Heart left ventricle (tissue), 16 donors: Measurements from ENCODE around the gene PITPNM1. TPM values are rescaled to one million over a fixed set of nuclear protein-coding genes. Genes with fewer than 3 reads are reported as not detected.
A peak's percentile ranks its signal among the peaks of the same experiment; 100 is the strongest.

Source experiments
- ATAC-seq, 4 donors: fragments of 200-7000 bp; cut with Tn5 transposase; one replicate each; pipeline ENCODE4 v1.9.1; 2020 to 2022; ENCODE audit warnings: moderate library complexity in 4 of 4, mild to moderate bottlenecking in 3 of 4, moderate number of reproducible peaks in 1 of 4
- DNase-seq, 5 donors: peaks; one replicate each; pipeline ENCODE4 v3.0.0-alpha.2; 2020
- H3K27ac ChIP-seq, 12 donors: fragments of 200-600 bp; sonication (generic) in 4 of 12; one replicate each; pipeline versions ENCODE4 v1.5.0 to v1.8.0; 2016 to 2022; ENCODE audit warnings: mild to moderate bottlenecking in 2 of 12
- H3K27me3 ChIP-seq, 9 donors: fragments of 200-600 bp; sonication (generic) in 2 of 9; one replicate each; pipeline versions ENCODE4 v1.5.1 to v1.8.0; 2016 to 2022; ENCODE audit warnings: mild to moderate bottlenecking in 3 of 9
- H3K36me3 ChIP-seq, 9 donors: fragments of 200-600 bp; sonication (generic) in 2 of 9; one replicate each; pipeline versions ENCODE4 v1.5.0 to v1.8.0; 2018 to 2022; ENCODE audit warnings: mild to moderate bottlenecking in 2 of 9
- H3K4me1 ChIP-seq, 12 donors: fragments of 200-600 bp; sonication (generic) in 4 of 12; one replicate each; pipeline versions ENCODE4 v1.5.0 to v1.8.0; 2016 to 2022; ENCODE audit warnings: mild to moderate bottlenecking in 3 of 12
- H3K4me3 ChIP-seq, 12 donors: fragments of 200-600 bp; sonication (generic) in 4 of 12; one replicate each; pipeline versions ENCODE4 v1.5.0 to v1.8.0; 2017 to 2022; ENCODE audit warnings: mild to moderate bottlenecking in 9 of 12, moderate library complexity in 4 of 12
- H3K9me3 ChIP-seq, 12 donors: fragments of 200-600 bp; sonication (generic) in 4 of 12; one replicate each; pipeline versions ENCODE4 v1.5.0 to v1.8.0; 2016 to 2022; ENCODE audit warnings: mild to moderate bottlenecking in 1 of 12
- POLR2A ChIP-seq, 2 donors: fragments of 450-650 bp; IDR thresholded peaks; one replicate each; pipeline ENCODE4 v1.6.1; 2017; ENCODE audit warnings: antibody characterized with exemption in 2 of 2, mild to moderate bottlenecking in 2 of 2, moderate library complexity in 2 of 2
- WGBS, 4 donors: extraction: QIAGEN DNeasy Blood & Tissue Kit in 2 of 4; methylation state at CpG; one replicate each; pipeline versions ENCODE4 v1.1.5 to v1.1.7; 2013 to 2018; 5-methylcytosine and 5-hydroxymethylcytosine counted together
- intact Hi-C, 10 donors: fragments of 100-400 bp; cut with DNase I; formaldehyde crosslinking; loops; one replicate each; pipeline versions ENCODE4 v1.11.1 to v1.14.2; 2022
- polyA plus RNA-seq, 2 donors: library from polyadenylated mRNA; stranded (reverse); fragments of 200-250 nt; gene quantifications; one replicate each; pipeline ENCODE4 v1.2.3, GENCODE V29; 2013
- total RNA-seq, 9 donors: library from RNA; depleted of rRNA in 2 of 9; stranded (reverse); fragments of >200 nt in 2 of 9; fragmentation: NEBNext Ultra II Directional in 3 of 9; extraction: Animal tissue kit (Norgen Biotek cat#: 25700) in 3 of 9; gene quantifications; one replicate each; pipeline versions ENCODE4 v1.1.0 to v1.2.4, GENCODE V29; 2016 to 2023
- TF ChIP-seq, protein P1 (sequence below), 12 donors: fragments of 200-600 bp; sonication (generic) in 4 of 12; IDR thresholded peaks; one replicate each; pipeline versions ENCODE4 v1.5.0 to v1.8.0; 2018 to 2022; ENCODE audit warnings: antibody characterized with exemption in 12 of 12, mild to moderate bottlenecking in 5 of 12
- donor health status: ischemic (EF 13 %, LVEDD 7.1; RV severe dilation, severe dysfunction).
- donor health status: healthy with polysubstance abuse.
- donor health status: DM: no; HTN: yes; CAD: no.
- donor health status: DM: no; HTN: no; CAD: no.
- donor health status: ischemic (EF 25% LVEDD 6.9; RV normal size, moderate dysfunction).
- donor health status: ischemic (EF 25% LVEDD 5.7; RV mildly dilated, moderate dysfunction).
- donor health status: healthy.
- donor health status: DM: yes; HTN: yes; CAD: no.
- donor health status: ischemic (EF 35%, LVEDD 5.7; RV mildly dilated, moderate dysfunction).
- donor health status: nonischemic (EF 11% LVEDD 7.7; RV severe dilation, severe dysfunction).
- donor health status: DM: yes; HTN: yes; CAD: no.
- donor health status: PGD.
- donor health status: ischemic (EF 29% LVEDD 5.4; RV normal size, mild dysfunction).
- donor health status: nonischemic (EF 23%, LVEDD 6.1; RV moderate dilation, normal function).

PITPNM1 gene
- total and polyA plus RNA-seq, 11 donors = 24.2 to 69.1 (median 34.3) TPM

DNA sequence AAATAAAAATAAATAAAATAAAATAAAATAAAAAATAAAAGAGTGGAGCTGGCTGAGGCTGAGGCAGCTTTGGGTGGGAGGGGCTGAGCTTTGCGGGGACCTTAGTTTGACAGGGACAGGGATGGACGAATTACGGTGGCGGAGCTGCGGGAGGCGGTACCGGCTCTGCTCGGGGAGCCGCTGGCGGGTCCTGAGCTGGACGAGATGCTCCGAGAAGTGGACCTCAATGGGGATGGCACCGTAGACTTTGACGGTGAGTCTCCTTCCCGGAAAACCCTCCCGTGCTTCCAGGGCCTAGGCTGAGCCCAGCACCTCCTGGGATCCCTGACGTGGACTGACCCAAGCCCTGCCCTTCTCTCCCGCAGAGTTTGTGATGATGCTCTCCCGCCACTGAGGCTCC, 46.9 kb downstream of the PITPNM1 start:
- Histone ChIP-seq H3K36me3 (no peaks in the 10 kb centered on the region), H3K4me1 (no peaks in the 10 kb centered on the region), H3K9me3 (no peaks in the 10 kb centered on the region), H3K27me3 (no peaks in the 10 kb centered on the region), H3K4me3 (no peak overlapping the region), H3K27ac (no peak overlapping the region)
- no peak for TF ChIP-seq POLR2A (IDR thresholded peaks at IDR 0.05)
- TF ChIP-seq, protein P1, sequence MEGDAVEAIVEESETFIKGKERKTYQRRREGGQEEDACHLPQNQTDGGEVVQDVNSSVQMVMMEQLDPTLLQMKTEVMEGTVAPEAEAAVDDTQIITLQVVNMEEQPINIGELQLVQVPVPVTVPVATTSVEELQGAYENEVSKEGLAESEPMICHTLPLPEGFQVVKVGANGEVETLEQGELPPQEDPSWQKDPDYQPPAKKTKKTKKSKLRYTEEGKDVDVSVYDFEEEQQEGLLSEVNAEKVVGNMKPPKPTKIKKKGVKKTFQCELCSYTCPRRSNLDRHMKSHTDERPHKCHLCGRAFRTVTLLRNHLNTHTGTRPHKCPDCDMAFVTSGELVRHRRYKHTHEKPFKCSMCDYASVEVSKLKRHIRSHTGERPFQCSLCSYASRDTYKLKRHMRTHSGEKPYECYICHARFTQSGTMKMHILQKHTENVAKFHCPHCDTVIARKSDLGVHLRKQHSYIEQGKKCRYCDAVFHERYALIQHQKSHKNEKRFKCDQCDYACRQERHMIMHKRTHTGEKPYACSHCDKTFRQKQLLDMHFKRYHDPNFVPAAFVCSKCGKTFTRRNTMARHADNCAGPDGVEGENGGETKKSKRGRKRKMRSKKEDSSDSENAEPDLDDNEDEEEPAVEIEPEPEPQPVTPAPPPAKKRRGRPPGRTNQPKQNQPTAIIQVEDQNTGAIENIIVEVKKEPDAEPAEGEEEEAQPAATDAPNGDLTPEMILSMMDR (IDR thresholded peaks at IDR 0.05) = no peak
- intact Hi-C loops = no loop called here
- WGBS, 4 donors = 90 to 93% (median 91%) methylated on average over 19 of the region's 19 CpGs
- no peak for ATAC-seq
- DNase-seq = no peak

DNA sequence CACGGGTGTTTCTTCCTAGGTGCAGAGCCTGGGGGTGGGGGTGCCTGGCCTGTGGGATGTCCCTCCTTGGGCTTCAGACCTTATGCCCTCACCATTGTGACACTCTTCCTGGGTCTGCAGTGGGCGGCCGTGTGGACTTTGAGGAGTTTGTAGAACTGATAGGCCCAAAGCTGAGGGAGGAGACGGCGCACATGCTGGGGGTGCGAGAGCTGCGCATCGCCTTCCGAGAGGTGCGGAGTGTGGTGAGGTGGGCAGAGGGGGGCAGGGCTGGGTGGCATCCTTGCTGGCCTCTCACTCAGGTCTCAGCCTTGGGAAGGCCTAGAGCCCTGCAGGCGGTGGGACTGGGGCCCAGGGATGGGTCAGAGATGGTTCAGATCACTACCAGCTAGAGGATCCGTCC, 47.7 kb downstream of the PITPNM1 start:
- H3K27me3 ChIP-seq = no peaks in the 10 kb centered on the region
- ATAC-seq (no peak), DNase-seq (no peak)
- H3K4me1 ChIP-seq = peaks cover 0 to 8% (median 3%) of the 10 kb centered on the region in 12 donors
- no peaks in the 10 kb centered on the region for H3K9me3 ChIP-seq
- no peaks in the 10 kb centered on the region for H3K36me3 ChIP-seq
- intact Hi-C loops = no loop called here
- TF ChIP-seq POLR2A (IDR thresholded peaks at IDR 0.05) = no peak
- TF ChIP-seq, protein P1 (IDR thresholded peaks at IDR 0.05) = no peak
- WGBS, 4 donors = 91 to 95% (median 93%) methylated on average over 11 to 12 of the region's 12 CpGs
- no peak overlapping the region for H3K4me3 ChIP-seq
- no peak overlapping the region for H3K27ac ChIP-seq

- peak in 1 of 5 donors; percentile 22 for DNase-seq
- H3K27ac ChIP-seq = no peak overlapping the region
- H3K9me3 ChIP-seq = no peaks in the 10 kb centered on the region
- no peak overlapping the region for H3K4me3 ChIP-seq
- WGBS, 4 donors = 79 to 87% (median 80%) methylated on average over 7 to 25 of the region's 25 CpGs
- H3K4me1 ChIP-seq = peaks cover 0 to 14% (median 5%) of the 10 kb centered on the region in 12 donors
- TF ChIP-seq, protein P1 (IDR thresholded peaks at IDR 0.05) = no peak
- TF ChIP-seq POLR2A (IDR thresholded peaks at IDR 0.05) = no peak
- H3K36me3 ChIP-seq = no peaks in the 10 kb centered on the region
- intact Hi-C loops = no loop called here
- ATAC-seq = no peak
- no peaks in the 10 kb centered on the region for H3K27me3 ChIP-seq
Observed at GRCh38 chr11:67456068-67456705, 49.0 kb downstream of the PITPNM1 start.

GRCh38 chr11:67455054-67455453, 50.1 kb downstream of the PITPNM1 start, which contains the start of gene CABP4:
Gene CABP4 (plus strand): TSS chr11:67455354. CDS start chr11:67455424, 70 bp downstream.
- WGBS, 4 donors = 90 to 96% (median 94%) methylated on average over 3 of the region's 3 CpGs

More at GRCh38 chr11:67455054-67455453, 50.1 kb downstream of the PITPNM1 start, which contains the start of gene CABP4:
- no peaks in the 10 kb centered on the region for H3K27me3 ChIP-seq
- no peaks in the 10 kb centered on the region for H3K36me3 ChIP-seq
- intact Hi-C loops = no loop called here
- no peak for DNase-seq
- H3K27ac ChIP-seq = no peak within 1 kb of the TSS
- no peak within 1 kb of the TSS for H3K4me3 ChIP-seq
- no peak for TF ChIP-seq POLR2A (IDR thresholded peaks at IDR 0.05)
- TF ChIP-seq, protein P1 (IDR thresholded peaks at IDR 0.05) = no peak
- H3K4me1 ChIP-seq = peaks cover 0 to 21% (median 5%) of the 10 kb centered on the region in 12 donors
- H3K9me3 ChIP-seq = no peaks in the 10 kb centered on the region
- ATAC-seq = no peak
